ENCODE data around the gene NFIA. TPM values are rescaled to one million over a fixed set of nuclear protein-coding genes. Genes with fewer than 3 reads are reported as not detected.

The NFIA gene
- total and polyA plus RNA-seq, 7 experiments from 2014 or later, result 1.0 to 8.6 (median 5.9) TPM

DNA sequence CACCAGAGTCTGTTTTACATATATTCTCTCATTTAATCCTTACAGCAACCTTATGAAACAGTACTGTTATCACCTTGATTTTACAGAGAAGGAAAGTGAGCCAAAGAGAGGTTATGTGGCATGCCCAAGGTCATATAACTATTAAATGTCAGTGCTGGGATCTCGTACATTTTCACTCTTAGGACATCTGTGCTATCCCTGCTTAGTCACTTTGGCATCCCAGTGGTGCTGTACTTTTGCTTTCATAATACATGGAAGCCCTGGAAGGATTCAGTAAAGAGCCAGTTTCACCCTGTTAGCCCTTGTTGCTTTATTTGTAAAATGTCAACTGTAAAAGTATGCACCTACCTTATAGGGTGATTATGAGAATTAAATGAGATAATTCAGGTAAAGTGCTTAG is 104.4 kb downstream of the NFIA start:
- Mint-ChIP-seq H3K9me3 (no peaks in the 10 kb centered on the region), H3K27ac (no peak overlapping the region), H3K4me1 (peaks cover 0 to 6% (median 5%) of the 10 kb centered on the region in 7 donors), H3K36me3 (no peaks in the 10 kb centered on the region), H3K27me3 (peaks cover 0 to 14% (median 0%) of the 10 kb centered on the region in 5 donors), H3K4me3 (no peak overlapping the region)
- ChIA-PET CTCF (no interaction called here), POLR2A (no interaction called here)
- ATAC-seq (no peak), DNase-seq (no peak)
- no peaks in the 10 kb centered on the region for H3K27me3 ChIP-seq (ENCODE audit: control insufficient read depth in 2 of 2, insufficient read depth in 2 of 2, low read length in 2 of 2)
- H3K9me3 ChIP-seq (ENCODE audit: control insufficient read depth in 2 of 3, low read length in 3 of 3), result no peaks in the 10 kb centered on the region
- no peak overlapping the region for H3K4me3 ChIP-seq (ENCODE audit: low read length)
- H3K4me1 ChIP-seq (ENCODE audit: control insufficient read depth in 2 of 2, insufficient read depth in 2 of 2, low read length in 2 of 2), result no peaks in the 10 kb centered on the region
- H3K36me3 ChIP-seq (ENCODE audit: control insufficient read depth in 2 of 3, insufficient read depth in 3 of 3, low read length in 3 of 3), result no peaks in the 10 kb centered on the region
- H3K27ac ChIP-seq (ENCODE audit: low read depth, low read length), result no peak overlapping the region
- intact Hi-C loops (cut with micrococcal nuclease), result no loop called here

DNA sequence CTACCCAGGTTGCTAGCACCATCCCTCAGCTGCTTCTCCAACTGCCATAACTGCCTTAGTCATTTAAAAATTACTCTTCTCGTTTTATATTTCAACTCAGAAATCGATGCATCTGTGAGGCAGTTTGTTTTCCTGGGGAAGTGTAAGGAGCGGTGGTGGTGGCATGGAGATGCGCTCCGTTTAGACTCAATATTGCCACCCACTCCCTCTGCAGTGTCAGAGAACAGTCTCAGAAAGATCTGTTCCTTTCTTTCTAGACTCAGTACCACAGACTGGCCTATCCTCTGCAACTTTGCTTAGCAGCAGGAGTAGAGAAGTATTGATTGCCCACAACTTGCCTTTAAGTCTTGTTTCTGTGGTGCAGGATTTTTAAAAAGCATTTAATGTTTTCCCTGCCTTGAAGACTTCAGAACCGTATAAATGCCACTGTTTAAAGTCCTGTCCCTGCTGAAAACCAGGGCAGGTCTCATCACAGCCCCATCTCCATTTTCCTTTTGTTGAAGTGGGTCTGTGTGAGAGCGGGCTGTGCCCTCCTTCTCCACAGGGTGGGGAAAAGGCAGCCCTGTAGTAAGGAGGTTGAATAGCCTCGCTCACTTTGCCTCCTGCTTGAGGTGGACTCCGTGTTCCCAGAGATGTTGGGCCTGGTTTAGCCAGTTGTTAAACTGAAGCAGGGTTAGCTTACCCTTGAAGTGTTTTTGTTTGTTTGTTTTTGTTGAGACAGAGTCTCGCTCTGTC is 105.2 kb downstream of the NFIA start:
- intact Hi-C loops (cut with micrococcal nuclease), result no loop called here
- CTCF ChIA-PET, result interaction anchor here (0.6 kb wide), 1 partner anchor 147 kb away, joined by 4 read pairs; no protein-coding TSS in a partner anchor
- Histone ChIP-seq H3K27me3 (ENCODE audit: control insufficient read depth in 2 of 2, insufficient read depth in 2 of 2, low read length in 2 of 2) (no peaks in the 10 kb centered on the region), H3K27ac (ENCODE audit: low read depth, low read length) (no peak overlapping the region), H3K36me3 (ENCODE audit: control insufficient read depth in 2 of 3, insufficient read depth in 3 of 3, low read length in 3 of 3) (no peaks in the 10 kb centered on the region), H3K4me3 (ENCODE audit: low read length) (no peak overlapping the region), H3K9me3 (ENCODE audit: control insufficient read depth in 2 of 3, low read length in 3 of 3) (no peaks in the 10 kb centered on the region), H3K4me1 (ENCODE audit: control insufficient read depth in 2 of 2, insufficient read depth in 2 of 2, low read length in 2 of 2) (no peaks in the 10 kb centered on the region)
- Mint-ChIP-seq H3K27ac (no peak overlapping the region), H3K9me3 (no peaks in the 10 kb centered on the region), H3K4me3 (no peak overlapping the region), H3K27me3 (peaks cover 0 to 12% (median 0%) of the 10 kb centered on the region in 5 donors), H3K4me1 (peaks cover 0 to 6% (median 5%) of the 10 kb centered on the region in 7 donors), H3K36me3 (no peaks in the 10 kb centered on the region)
- POLR2A ChIA-PET, result no interaction called here
- ATAC-seq, result no peak
- DNase-seq, result no peak

DNA sequence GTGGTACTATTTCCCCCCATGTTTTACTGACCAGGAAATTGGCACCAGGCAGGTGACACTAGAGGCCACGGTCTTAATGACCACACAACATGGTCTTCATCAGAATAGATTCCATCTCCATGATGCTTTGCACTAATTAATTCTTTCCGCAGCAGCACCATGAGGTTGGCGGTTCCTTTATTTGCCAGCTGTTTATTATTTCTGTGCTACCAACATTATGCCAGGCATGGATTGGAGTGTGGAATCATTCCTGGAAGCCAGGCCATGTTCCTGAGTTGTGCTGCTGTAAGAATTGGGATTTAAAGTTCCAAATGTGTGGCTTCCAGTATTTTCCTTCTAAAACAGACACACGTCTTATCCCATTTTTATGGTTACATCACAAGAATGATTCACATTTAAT is 107.8 kb downstream of the NFIA start:
- no peaks in the 10 kb centered on the region for H3K9me3 Mint-ChIP-seq
- H3K4me1 Mint-ChIP-seq, result peaks cover 0 to 1% (median 0%) of the 10 kb centered on the region in 7 donors
- H3K4me3 Mint-ChIP-seq, result no peak overlapping the region
- intact Hi-C loops (cut with micrococcal nuclease), result no loop called here
- Histone ChIP-seq H3K27ac (ENCODE audit: low read depth, low read length) (no peak overlapping the region), H3K4me1 (ENCODE audit: control insufficient read depth in 2 of 2, insufficient read depth in 2 of 2, low read length in 2 of 2) (no peaks in the 10 kb centered on the region), H3K9me3 (ENCODE audit: control insufficient read depth in 2 of 3, low read length in 3 of 3) (no peaks in the 10 kb centered on the region), H3K27me3 (ENCODE audit: control insufficient read depth in 2 of 2, insufficient read depth in 2 of 2, low read length in 2 of 2) (no peaks in the 10 kb centered on the region), H3K4me3 (ENCODE audit: low read length) (no peak overlapping the region), H3K36me3 (ENCODE audit: control insufficient read depth in 2 of 3, insufficient read depth in 3 of 3, low read length in 3 of 3) (no peaks in the 10 kb centered on the region)
- no peak for ATAC-seq
- DNase-seq, result no peak
- ChIA-PET POLR2A (no interaction called here), CTCF (no interaction called here)
- H3K27ac Mint-ChIP-seq, result no peak overlapping the region
- no peaks in the 10 kb centered on the region for H3K36me3 Mint-ChIP-seq
- peaks cover 0 to 12% (median 0%) of the 10 kb centered on the region in 5 donors for H3K27me3 Mint-ChIP-seq

DNA sequence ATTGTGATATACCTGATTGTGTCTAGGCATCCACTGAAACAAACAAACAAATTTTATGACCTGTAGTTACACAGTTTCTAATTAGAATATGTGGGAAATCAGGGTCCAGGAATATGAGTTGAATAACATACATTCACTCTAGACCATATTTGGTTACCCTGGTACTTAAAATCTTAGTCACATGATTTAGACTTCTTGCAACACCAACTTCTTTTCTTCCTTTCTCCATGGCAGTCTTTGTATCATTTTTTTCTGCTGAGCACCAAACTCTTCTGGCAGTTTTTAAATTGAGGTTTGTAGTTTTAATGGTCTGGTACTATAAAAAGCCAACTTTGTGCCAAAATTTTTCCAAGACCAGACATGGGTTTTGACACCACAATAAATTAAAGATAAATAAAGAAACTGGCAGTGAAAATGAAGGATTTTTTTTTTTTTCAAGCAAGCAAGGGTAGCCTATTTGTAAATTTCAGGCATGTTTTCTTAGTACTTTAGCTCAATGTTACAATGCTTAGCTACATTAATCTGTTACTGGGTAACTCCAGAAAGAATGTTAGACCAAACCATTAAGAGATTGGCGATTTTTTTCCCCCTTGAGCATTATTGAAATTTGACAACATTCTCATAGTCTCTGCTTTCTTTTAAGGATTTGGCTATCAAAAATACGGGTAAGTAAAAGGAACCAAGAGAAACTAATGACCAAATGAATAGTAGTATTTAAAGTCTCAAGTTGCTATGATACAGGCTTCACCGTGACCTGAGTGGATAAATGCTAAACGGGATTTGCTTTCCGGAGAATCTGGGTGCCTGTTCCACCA is 108.5 kb downstream of the NFIA start:
- ATAC-seq (no peak), DNase-seq (no peak)
- no peaks in the 10 kb centered on the region for H3K9me3 Mint-ChIP-seq
- ChIA-PET CTCF (no interaction called here), POLR2A (no interaction called here)
- H3K27me3 ChIP-seq (ENCODE audit: control insufficient read depth in 2 of 2, insufficient read depth in 2 of 2, low read length in 2 of 2), result no peaks in the 10 kb centered on the region
- H3K27ac Mint-ChIP-seq, result no peak overlapping the region
- no peak overlapping the region for H3K4me3 ChIP-seq (ENCODE audit: low read length)
- H3K27ac ChIP-seq (ENCODE audit: low read depth, low read length), result no peak overlapping the region
- H3K9me3 ChIP-seq (ENCODE audit: control insufficient read depth in 2 of 3, low read length in 3 of 3), result no peaks in the 10 kb centered on the region
- H3K36me3 Mint-ChIP-seq, result no peaks in the 10 kb centered on the region
- H3K27me3 Mint-ChIP-seq, result peaks cover 0 to 11% (median 0%) of the 10 kb centered on the region in 5 donors
- peaks cover 0 to 1% (median 0%) of the 10 kb centered on the region in 7 donors for H3K4me1 Mint-ChIP-seq
- no peaks in the 10 kb centered on the region for H3K36me3 ChIP-seq (ENCODE audit: control insufficient read depth in 2 of 3, insufficient read depth in 3 of 3, low read length in 3 of 3)
- intact Hi-C loops (cut with micrococcal nuclease), result no loop called here
- no peaks in the 10 kb centered on the region for H3K4me1 ChIP-seq (ENCODE audit: control insufficient read depth in 2 of 2, insufficient read depth in 2 of 2, low read length in 2 of 2)
- no peak overlapping the region for H3K4me3 Mint-ChIP-seq

- H3K9me3 Mint-ChIP-seq, result no peaks in the 10 kb centered on the region
- DNase-seq (no peak), ATAC-seq (no peak)
- H3K27me3 Mint-ChIP-seq, result peaks cover 0 to 11% (median 0%) of the 10 kb centered on the region in 5 donors
- Histone ChIP-seq H3K4me3 (ENCODE audit: low read length) (no peak overlapping the region), H3K27me3 (ENCODE audit: control insufficient read depth in 2 of 2, insufficient read depth in 2 of 2, low read length in 2 of 2) (no peaks in the 10 kb centered on the region), H3K36me3 (ENCODE audit: control insufficient read depth in 2 of 3, insufficient read depth in 3 of 3, low read length in 3 of 3) (no peaks in the 10 kb centered on the region), H3K9me3 (ENCODE audit: control insufficient read depth in 2 of 3, low read length in 3 of 3) (no peaks in the 10 kb centered on the region), H3K4me1 (ENCODE audit: control insufficient read depth in 2 of 2, insufficient read depth in 2 of 2, low read length in 2 of 2) (no peaks in the 10 kb centered on the region), H3K27ac (ENCODE audit: low read depth, low read length) (no peak overlapping the region)
- H3K4me1 Mint-ChIP-seq, result peaks cover 0 to 1% (median 0%) of the 10 kb centered on the region in 7 donors
- intact Hi-C loops (cut with micrococcal nuclease), result no loop called here
- POLR2A ChIA-PET, result no interaction called here
- H3K27ac Mint-ChIP-seq, result no peak overlapping the region
- H3K4me3 Mint-ChIP-seq, result no peak overlapping the region
- CTCF ChIA-PET, result no interaction called here
- H3K36me3 Mint-ChIP-seq, result no peaks in the 10 kb centered on the region
Observed at GRCh38 chr1:61191433-61191720, 109.0 kb downstream of the NFIA start.

- H3K27me3 Mint-ChIP-seq, result peaks cover 0 to 11% (median 2%) of the 10 kb centered on the region in 5 donors
- Histone ChIP-seq H3K4me1 (ENCODE audit: control insufficient read depth in 2 of 2, insufficient read depth in 2 of 2, low read length in 2 of 2) (no peaks in the 10 kb centered on the region), H3K27ac (ENCODE audit: low read depth, low read length) (no peak overlapping the region), H3K9me3 (ENCODE audit: control insufficient read depth in 2 of 3, low read length in 3 of 3) (no peaks in the 10 kb centered on the region), H3K36me3 (ENCODE audit: control insufficient read depth in 2 of 3, insufficient read depth in 3 of 3, low read length in 3 of 3) (no peaks in the 10 kb centered on the region), H3K27me3 (ENCODE audit: control insufficient read depth in 2 of 2, insufficient read depth in 2 of 2, low read length in 2 of 2) (no peaks in the 10 kb centered on the region), H3K4me3 (ENCODE audit: low read length) (no peak overlapping the region)
- ATAC-seq (no peak), DNase-seq (no peak)
- CTCF ChIA-PET, result no interaction called here
- no peak overlapping the region for H3K4me3 Mint-ChIP-seq
- intact Hi-C loops (cut with micrococcal nuclease), result no loop called here
- H3K36me3 Mint-ChIP-seq, result no peaks in the 10 kb centered on the region
- POLR2A ChIA-PET, result no interaction called here
- no peak overlapping the region for H3K27ac Mint-ChIP-seq
- no peaks in the 10 kb centered on the region for H3K9me3 Mint-ChIP-seq
- H3K4me1 Mint-ChIP-seq, result peaks cover 0 to 1% (median 0%) of the 10 kb centered on the region in 7 donors
Observed at GRCh38 chr1:61192663-61193330, 110.4 kb downstream of the NFIA start.

Data from naive thymus-derived CD4-positive, alpha-beta T cell (primary cell).